ENCODE data around the gene HIVEP3.

HIVEP3 gene

GRCh38 chr1:41958015-41958673, 39.4 kb upstream of the HIVEP3 start:
- Histone ChIP-seq H3K27ac (ENCODE audit: low read depth, low read length, poor library complexity, severe bottlenecking) (no peak overlapping the region), H3K36me3 (ENCODE audit: insufficient read depth, low read length) (no peaks in the 10 kb centered on the region)

GRCh38 chr1:41957568-41957967, 38.8 kb upstream of the HIVEP3 start:
- H3K9me2 ChIP-seq (ENCODE audit: low read depth, low read length): no peaks in the 10 kb centered on the region
- no peaks in the 10 kb centered on the region for H3F3A ChIP-seq (ENCODE audit: insufficient read depth, low read length)
- H3K9ac ChIP-seq (ENCODE audit: low read length): no peak overlapping the region
- no peak overlapping the region for H3K4me2 ChIP-seq (ENCODE audit: low read length)
- H3K27ac ChIP-seq (ENCODE audit: low read depth, low read length, poor library complexity, severe bottlenecking): no peak overlapping the region
- no peaks in the 10 kb centered on the region for H3K36me3 ChIP-seq (ENCODE audit: insufficient read depth, low read length)
- no peaks in the 10 kb centered on the region for H3K9me3 ChIP-seq (ENCODE audit: low read length)
- no peak overlapping the region for H3K4me3 ChIP-seq (ENCODE audit: low read depth, low read length, poor library complexity, severe bottlenecking)
- H3K4me1 ChIP-seq (ENCODE audit: insufficient read depth, low read length, severe bottlenecking): no peaks in the 10 kb centered on the region
- H2AFZ ChIP-seq (ENCODE audit: low read length): no peak overlapping the region
- no peaks in the 10 kb centered on the region for H3K79me2 ChIP-seq (ENCODE audit: insufficient read depth, low read length)
- H4K20me1 ChIP-seq (ENCODE audit: insufficient read depth, low read length): no peaks in the 10 kb centered on the region
- TF ChIP-seq CTCF (IDR thresholded peaks at IDR 0.05; ENCODE audit: low read length): no peak
- TF ChIP-seq EZH2 (IDR thresholded peaks at IDR 0.05; ENCODE audit: borderline replicate concordance, low read length): no peak
- H3K27me3 ChIP-seq (ENCODE audit: insufficient read depth, low read length): no peaks in the 10 kb centered on the region

More at GRCh38 chr1:41958015-41958673, 39.4 kb upstream of the HIVEP3 start:
- no peak overlapping the region for H3K4me3 ChIP-seq (ENCODE audit: low read depth, low read length, poor library complexity, severe bottlenecking)
- no peaks in the 10 kb centered on the region for H3K4me1 ChIP-seq (ENCODE audit: insufficient read depth, low read length, severe bottlenecking)
- TF ChIP-seq EZH2 (IDR thresholded peaks at IDR 0.05; ENCODE audit: borderline replicate concordance, low read length) (no peak), CTCF (IDR thresholded peaks at IDR 0.05; ENCODE audit: low read length) (no peak)
- no peaks in the 10 kb centered on the region for H3K27me3 ChIP-seq (ENCODE audit: insufficient read depth, low read length)
- H3K4me2 ChIP-seq (ENCODE audit: low read length): no peak overlapping the region
- no peaks in the 10 kb centered on the region for H3K9me2 ChIP-seq (ENCODE audit: low read depth, low read length)
- no peak overlapping the region for H3K9ac ChIP-seq (ENCODE audit: low read length)
- no peaks in the 10 kb centered on the region for H3K9me3 ChIP-seq (ENCODE audit: low read length)
- no peaks in the 10 kb centered on the region for H3F3A ChIP-seq (ENCODE audit: insufficient read depth, low read length)
- H3K79me2 ChIP-seq (ENCODE audit: insufficient read depth, low read length): no peaks in the 10 kb centered on the region
- H2AFZ ChIP-seq (ENCODE audit: low read length): no peak overlapping the region
- no peaks in the 10 kb centered on the region for H4K20me1 ChIP-seq (ENCODE audit: insufficient read depth, low read length)

- no peaks in the 10 kb centered on the region for H3K79me2 ChIP-seq (ENCODE audit: insufficient read depth, low read length)
- no peaks in the 10 kb centered on the region for H3K4me1 ChIP-seq (ENCODE audit: insufficient read depth, low read length, severe bottlenecking)
- H3K27ac ChIP-seq (ENCODE audit: low read depth, low read length, poor library complexity, severe bottlenecking): no peak overlapping the region
- no peaks in the 10 kb centered on the region for H3F3A ChIP-seq (ENCODE audit: insufficient read depth, low read length)
- H3K9me3 ChIP-seq (ENCODE audit: low read length): no peaks in the 10 kb centered on the region
- no peaks in the 10 kb centered on the region for H3K36me3 ChIP-seq (ENCODE audit: insufficient read depth, low read length)
- no peaks in the 10 kb centered on the region for H4K20me1 ChIP-seq (ENCODE audit: insufficient read depth, low read length)
- TF ChIP-seq CTCF (IDR thresholded peaks at IDR 0.05; ENCODE audit: low read length) (no peak), EZH2 (IDR thresholded peaks at IDR 0.05; ENCODE audit: borderline replicate concordance, low read length) (no peak)
- H3K9me2 ChIP-seq (ENCODE audit: low read depth, low read length): no peaks in the 10 kb centered on the region
- no peak overlapping the region for H3K4me3 ChIP-seq (ENCODE audit: low read depth, low read length, poor library complexity, severe bottlenecking)
- H3K27me3 ChIP-seq (ENCODE audit: insufficient read depth, low read length): no peaks in the 10 kb centered on the region
- H3K9ac ChIP-seq (ENCODE audit: low read length): no peak overlapping the region
- no peak overlapping the region for H2AFZ ChIP-seq (ENCODE audit: low read length)
- no peak overlapping the region for H3K4me2 ChIP-seq (ENCODE audit: low read length)
Measured at GRCh38 chr1:41955461-41956159, 36.9 kb upstream of the HIVEP3 start.

All from OCI-LY1 (cell line).